Choroid plexus epithelial cell (primary cell): ENCODE measurements around the gene NEDD4.

Source experiments
- DNase-seq: peaks from one replicate; pipeline ENCODE4 v3.0.0-alpha.2; 2010; ENCODE audit warnings: low read depth
- H3K4me3 ChIP-seq: 2 replicates; pipeline ENCODE4 v1.5.1; 2011; ENCODE audit warnings: low read depth, mild to moderate bottlenecking, control low read depth, low read length, moderate library complexity
- CTCF ChIP-seq: conservative IDR thresholded peaks from 2 replicates; pipeline ENCODE4 v1.5.1; 2011; ENCODE audit warnings: low read depth, mild to moderate bottlenecking, control low read depth, inconsistent platforms, low read length, moderate library complexity

Gene NEDD4

DNA sequence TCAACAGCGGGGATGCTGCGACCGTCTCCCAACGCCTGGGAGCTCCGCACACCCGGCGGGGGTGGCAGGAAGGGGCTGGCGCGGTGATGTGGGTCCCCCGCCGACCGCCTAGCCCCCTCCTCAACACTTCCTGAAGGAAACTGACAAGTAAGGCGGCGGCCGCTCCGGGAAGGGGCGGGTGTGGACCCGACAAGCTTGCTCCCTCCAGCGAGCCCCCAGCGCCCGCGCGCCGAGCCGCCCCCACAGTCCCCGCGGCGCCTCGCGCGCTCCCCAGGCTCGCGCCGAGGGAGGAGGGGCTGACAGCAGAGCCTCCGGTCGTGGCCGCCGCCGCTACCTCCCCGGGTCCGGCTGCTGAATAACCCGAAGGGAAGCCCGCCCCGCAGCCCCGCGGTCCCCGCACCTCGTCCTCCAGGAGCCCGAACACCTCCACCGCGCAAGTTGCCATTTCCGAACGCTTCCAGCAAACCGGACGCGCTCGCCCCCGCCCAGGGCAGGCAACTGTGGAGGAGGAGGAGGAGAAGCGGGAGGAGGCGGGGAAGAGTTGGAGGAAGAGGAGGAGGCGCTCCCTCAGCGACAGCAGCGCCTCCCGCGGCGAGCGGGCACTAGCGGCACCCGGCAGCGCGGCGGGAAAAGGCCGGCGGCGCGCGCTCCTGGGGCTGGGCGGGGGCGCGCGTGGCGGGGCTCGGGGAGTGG, at the start of gene NEDD4:
TSS of gene NEDD4 (minus strand) at position 502 of the 693 bp plus-strand sequence. CDS start at position 445, 57 bp downstream.
- H3K4me3 ChIP-seq, result peak within 1 kb of the TSS; percentile 92
- peak; percentile 85 for DNase-seq
- peak; percentile 46 for TF ChIP-seq CTCF

DNA sequence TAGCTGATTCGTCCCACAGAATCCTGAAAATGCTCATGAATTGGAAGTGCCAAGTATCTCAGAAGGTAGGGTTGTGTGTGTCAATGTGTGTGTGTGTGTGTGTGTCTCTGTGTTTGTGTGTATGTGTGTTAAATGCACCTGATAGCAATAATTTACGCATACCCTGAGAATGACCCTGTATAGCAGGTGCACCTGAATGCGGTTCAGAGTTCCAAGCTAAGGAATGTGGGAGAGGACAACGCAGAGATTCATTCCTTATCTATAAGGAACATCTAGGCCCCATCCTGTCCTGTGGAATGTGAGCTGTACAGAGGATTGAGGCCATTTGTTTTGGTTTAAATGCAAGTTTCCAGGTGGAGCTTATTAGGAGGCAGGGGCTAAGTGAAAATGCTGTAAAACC, 49.1 kb upstream of the NEDD4 start:
- DNase-seq, result no peak
- no peak for TF ChIP-seq CTCF
- no peak overlapping the region for H3K4me3 ChIP-seq

DNA sequence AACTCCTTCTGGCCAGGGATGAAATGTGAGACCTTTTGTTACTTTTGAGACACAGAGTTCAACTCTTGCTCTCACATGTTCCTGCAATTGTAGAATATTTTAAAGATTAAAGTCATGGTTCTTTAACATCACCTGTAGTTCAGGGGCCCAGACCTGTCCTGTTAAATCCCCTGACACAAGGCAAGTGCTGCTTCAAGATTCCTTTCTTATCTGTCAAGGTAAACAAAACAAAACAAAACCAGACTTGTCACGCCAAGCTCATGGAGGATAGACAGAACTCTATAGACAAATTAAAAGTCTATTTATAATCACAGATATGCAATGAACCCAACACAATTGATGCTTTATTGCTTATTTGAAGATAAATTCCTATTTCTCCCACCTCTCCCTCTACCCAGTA, 48.6 kb upstream of the NEDD4 start:
- no peak for TF ChIP-seq CTCF
- no peak for DNase-seq
- H3K4me3 ChIP-seq, result no peak overlapping the region

DNA sequence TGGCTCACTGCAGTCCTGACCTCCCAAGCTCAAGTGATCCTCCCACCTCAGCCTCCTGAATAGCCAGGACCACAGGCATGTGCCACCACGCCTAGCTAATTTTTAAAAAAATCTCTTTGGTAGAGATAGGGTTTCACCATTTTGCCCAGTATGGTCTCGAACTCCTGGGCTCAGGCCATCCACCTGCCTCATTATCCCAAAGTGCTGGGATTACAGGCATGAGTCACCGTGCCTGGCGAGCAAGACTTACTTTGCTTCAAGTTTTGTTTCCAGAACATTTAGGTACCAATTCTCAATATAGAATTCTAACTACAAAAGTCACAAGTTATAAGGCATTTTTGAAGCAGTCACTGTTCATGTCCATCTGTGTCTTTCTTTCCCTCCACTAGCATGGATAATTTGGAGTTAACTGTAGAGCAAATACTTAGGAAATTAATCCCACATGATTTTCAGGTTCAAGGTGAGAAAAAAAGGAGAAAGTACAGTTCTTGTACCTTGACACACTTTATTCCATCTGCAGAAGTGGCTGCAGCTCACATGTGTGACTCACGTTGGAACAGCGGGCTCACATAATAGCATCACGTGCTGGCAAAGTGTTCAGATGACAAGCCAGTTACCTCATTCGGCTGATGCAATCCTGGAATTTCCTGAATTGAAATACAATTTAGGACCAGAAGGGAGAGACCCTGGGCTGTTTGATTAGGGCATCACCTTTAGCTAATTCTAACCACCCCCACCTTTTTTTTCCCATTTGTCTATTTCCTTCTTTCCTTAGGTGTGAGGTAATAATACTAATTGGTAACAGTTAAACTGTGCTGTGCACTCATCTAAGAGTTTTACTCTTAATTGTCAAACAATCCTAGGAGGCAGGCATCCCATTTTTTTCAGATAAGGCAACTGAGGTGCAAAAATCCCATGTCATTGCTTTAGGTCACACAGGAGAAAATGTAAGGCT, 46.9 kb upstream of the NEDD4 start:
- no peak overlapping the region for H3K4me3 ChIP-seq
- no peak for TF ChIP-seq CTCF
- peak; percentile 97 for DNase-seq

- no peak for DNase-seq
- H3K4me3 ChIP-seq, result no peak overlapping the region
- TF ChIP-seq CTCF, result no peak
Measured at GRCh38 chr15:56038707-56039106, 45.3 kb upstream of the NEDD4 start.

DNA sequence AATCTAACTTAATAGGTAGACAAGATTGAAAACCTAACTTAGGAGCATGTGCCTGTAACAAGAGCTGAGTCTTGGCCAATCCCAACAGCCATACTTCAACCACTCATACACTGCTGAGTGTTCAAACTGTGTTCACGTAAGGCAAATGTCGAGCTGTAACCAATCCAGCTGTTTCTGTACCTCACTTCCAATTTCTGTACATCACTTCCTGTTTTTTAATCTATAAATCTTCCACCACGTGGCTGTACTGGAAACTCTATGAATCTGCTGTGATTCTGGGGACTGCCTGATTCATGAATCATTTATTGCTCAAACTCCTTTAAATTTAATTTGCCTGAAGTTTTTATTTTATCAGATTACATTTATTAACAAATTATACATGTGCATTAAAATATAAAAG, 44.6 kb upstream of the NEDD4 start:
- TF ChIP-seq CTCF, result no peak
- peak; percentile 38 for DNase-seq
- H3K4me3 ChIP-seq, result no peak overlapping the region
